HG02623 (cell line): Measurements from ENCODE around the gene CNTNAP2.

Experiments
- ATAC-seq: cut with Tn5 transposase; IDR thresholded peaks from one replicate; pipeline ENCODE4 v1.9.1; 2021; ENCODE audit warnings: moderate library complexity; ENCODE audit not compliant: unreplicated experiment

CNTNAP2 gene

DNA sequence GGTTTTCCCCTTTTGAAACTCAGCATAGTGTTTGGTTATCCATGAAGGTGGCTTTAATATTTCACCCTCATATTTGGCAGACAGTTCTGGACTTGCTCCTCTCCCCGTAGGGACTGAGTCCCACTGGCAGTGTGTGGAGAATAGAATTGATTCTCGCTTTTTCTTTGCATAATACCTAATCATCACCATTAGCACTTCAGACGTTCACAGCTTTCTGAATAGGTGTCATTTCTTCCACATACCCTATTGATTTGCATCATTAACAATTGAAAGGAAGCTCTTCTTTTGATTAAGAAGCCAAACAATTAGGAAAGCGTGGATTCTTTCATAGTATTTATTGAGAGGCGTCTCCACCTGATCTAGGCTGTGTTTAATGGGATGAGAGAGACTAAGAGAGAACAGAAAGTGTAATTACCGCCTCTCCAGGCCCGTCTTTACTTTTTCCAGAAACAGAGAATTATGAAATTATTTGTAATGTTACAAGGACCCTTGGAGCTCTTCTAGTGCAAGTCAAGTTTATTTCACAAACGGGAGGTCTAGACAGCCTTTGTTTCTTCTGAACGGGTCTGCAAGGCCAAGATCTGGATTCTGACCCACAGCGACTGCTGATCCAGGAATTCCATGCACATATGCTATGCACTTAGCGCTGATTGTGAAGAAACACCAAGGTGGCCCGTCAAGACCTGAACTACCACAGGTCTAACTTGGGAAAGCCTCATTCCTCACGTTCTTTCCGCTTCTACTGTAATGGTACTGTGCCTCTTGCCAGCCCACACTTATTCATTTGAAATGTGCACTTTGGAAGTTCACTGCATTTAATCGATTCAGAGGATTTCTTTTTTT lies 2224.1 kb downstream of the CNTNAP2 start:
- no peak for ATAC-seq

- no peak for ATAC-seq
These were observed 2227.8 kb downstream of the CNTNAP2 start for GRCh38 chr7:148344406-148344805.

GRCh38 chr7:148347981-148348380 lies 2231.4 kb downstream of the CNTNAP2 start:
- ATAC-seq: no peak

- ATAC-seq: no peak
These were observed 2231.9 kb downstream of the CNTNAP2 start for GRCh38 chr7:148348466-148348865.

DNA sequence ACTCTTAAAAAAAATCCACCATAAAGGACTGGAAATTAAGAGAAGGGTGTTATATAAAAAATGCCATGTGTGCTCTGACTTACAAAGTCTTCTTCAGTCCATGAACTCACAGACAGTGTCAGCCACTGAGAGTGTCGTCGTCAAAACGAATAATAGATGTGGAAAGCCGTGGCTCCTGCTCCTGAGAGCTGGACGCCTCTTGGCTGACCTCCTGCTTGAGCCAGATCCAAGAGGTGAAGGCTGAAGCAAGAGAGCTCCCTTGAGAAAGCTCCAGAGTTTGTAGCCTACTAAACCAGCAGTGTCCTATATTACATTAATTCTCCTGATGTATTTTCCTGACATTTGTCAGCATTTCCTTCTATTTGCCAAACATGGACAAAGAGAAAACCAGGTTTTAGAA lies 2239.7 kb downstream of the CNTNAP2 start:
- no peak for ATAC-seq

DNA sequence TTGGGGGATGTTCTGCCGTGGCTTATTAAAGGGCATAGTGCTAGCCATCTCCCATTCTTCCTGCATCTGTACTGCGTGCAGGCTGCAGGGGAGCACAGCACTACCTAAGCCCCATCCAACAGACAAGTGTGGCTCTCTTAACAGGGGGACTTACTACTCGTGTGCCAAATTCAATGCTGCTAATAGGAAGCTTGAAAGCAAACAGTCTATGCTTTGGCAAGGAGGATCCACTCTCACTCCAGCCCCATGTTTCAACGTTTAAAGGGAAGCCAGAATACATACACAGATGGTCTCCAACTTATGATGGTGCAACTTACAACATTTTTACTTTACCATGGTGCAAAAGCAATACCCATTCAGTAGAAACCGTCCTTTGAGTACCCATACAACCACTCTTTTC lies 2245.9 kb downstream of the CNTNAP2 start:
- ATAC-seq: no peak

DNA sequence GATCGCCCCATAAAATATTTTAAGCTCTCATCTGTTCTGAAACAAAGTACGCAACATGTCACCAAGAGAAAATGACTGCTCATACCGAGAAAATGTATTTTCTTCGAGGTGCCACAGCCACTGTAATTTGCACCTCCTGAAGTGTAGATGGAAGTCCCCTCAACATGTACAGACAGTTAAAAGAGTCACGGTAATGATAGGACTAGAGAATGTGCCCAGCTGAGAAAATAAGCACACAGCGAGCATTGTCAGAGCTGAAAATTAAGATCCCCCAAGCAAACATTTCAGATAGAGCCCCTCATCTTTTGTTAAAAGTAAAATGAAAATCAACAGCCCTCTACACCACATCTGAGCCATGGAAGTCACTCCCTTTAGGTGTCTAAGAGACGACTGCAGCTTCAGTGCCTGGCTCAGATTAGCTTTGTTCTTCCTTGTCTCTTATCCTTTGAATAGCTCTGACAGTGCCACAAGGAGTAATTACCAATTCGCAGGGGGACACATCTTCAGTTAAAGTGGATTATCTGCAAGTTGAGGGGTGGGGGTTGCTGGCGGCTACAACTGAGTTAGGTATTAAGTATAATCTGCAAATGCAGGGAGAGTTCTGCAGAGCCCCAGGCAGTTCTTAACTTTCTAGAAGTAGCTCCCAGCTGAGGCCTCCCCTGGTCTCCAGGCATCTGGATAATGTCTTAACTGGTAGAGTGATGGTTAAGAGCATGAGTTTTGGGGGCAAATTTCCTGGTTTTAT lies 2251.3 kb downstream of the CNTNAP2 start:
- ATAC-seq: no peak

DNA sequence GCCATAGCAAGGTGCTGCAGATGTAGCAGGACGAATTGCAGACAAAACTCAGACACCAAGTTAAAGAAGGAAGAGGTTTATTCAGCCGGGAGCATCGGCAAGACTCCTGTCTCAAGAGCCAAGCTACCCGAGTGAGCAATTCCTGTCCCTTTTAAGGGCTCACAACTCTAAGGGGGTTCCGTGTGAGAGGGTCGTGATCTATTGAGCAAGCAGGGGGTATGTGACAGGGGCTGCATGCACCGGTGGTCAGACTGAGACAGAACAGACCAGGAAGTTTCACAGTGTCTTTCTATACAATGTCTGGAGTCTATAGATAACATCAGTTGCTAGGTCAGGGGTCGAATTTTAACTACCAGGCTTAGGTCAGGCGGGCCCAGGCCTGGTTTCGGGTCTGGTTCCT lies 2252.0 kb downstream of the CNTNAP2 start:
- no peak for ATAC-seq

DNA sequence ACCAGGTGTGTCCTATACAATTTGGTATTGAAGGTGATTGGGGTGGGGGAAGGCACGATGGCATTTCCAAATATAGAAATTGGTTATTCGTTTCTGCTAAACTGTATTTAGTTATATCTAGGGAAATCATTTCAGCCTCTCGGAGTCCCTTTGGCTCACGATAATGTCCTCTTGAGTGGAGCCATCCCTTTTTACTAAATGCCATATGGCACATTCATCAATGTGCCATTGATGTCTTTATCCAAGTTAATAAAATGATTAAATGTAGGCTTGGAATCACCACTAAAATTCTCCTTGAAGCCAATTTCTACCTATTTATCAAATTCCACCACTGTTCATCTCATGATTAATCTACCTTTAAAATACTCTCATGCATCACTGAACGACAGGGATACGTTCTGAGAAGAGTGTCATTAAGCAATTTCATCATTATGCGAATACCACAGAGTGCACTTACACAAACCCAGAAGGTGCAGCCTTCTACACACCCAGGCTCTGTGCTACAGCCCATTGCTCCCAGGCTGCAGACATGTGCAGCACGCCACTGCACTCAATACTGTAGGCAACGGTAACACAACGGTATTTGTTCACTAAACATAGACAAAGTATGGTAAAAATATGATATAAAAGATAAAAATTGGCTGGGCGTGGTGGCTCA lies 2254.8 kb downstream of the CNTNAP2 start:
- ATAC-seq: no peak

GRCh38 chr7:148374396-148375259 lies 2258.0 kb downstream of the CNTNAP2 start:
- no peak for ATAC-seq

DNA sequence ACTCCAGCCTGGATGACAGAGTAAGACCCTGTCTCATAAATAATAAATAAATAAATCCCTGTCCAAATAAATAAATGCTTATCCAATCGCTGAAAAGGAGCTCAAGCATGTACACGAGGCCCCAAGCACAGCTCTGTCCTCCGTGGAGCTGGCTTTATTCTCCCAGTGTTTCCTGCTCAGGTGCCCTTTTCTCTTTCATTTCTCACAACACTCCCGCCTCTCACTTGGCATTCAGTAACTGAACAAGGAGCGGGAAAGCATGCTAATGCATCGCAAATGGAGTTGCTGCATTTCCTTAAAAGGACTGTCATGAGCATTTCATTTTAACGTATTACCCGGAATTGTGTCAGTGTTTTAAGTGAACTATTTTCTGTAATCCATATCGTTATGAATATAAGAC lies 2263.1 kb downstream of the CNTNAP2 start:
- ATAC-seq: no peak

DNA sequence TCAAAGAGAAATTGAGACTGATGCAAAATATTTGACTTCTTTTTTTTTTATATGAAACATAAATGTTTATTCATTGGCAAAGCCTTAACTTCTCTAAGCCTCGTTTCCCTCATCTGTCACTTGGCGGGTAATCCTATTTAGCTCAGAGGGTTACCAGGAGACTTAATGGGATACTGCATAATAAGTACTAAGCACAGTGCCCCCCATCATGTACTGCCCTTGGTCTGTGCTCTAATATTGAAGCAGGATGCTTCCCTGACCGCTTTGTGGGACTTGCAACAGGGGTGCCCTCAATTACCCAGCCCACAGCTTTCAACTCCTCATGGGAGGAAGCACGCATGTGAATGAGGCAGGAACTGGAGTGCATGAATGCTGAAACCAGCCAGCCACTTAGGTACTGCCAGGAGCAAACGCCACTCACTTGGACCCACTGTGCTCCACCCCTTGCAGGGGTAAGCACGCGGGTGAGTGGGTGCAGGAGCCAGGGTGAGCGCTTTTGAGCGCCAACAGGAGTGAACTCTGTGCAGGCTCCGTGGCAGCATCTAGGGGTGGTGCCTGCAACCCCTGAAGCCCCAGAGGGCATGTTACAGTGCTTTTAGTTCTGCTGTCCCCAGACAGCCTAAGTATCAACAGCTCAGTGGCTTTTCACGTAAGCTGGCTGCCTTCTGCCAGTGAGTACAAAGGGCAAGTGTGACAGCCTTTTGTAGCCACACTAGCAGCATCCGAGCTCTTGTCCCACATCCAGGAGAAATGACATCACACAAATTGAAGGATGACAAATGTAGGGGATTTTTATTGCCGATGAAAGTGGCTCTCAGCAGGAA lies 2264.2 kb downstream of the CNTNAP2 start:
- ATAC-seq: no peak

DNA sequence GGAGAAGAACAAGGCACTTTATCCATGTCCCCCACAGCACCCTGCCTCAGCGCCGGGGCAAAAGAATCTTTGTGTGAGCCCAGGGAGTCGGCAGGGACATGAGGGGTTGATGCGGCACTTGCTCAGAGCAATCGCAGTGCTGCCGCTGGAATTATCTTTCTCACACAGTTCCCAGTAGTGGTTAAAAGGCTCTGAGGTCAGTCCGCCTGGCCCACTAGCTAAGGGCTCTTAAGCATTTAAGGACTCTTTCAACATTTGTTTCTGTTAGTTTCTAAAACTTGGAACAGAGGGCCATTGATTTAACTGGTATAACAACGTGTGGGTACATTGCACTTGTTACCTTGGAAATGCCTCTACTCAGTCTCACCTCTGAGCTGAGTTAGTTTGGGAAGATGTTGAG lies 2266.0 kb downstream of the CNTNAP2 start:
- no peak for ATAC-seq

DNA sequence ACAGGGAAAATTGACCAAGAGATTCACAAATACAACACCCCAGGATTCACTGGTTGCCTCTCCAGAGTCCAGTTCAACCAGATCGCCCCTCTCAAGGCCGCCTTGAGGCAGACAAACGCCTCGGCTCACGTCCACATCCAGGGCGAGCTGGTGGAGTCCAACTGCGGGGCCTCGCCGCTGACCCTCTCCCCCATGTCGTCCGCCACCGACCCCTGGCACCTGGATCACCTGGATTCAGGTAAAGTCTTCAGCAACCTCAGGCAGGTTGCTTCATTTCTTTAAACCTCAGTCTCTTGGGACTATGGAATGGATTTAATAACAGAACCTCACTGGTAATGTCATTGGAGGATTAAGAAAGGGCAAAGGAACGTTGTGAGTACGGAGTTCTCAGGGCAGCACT lies 2267.1 kb downstream of the CNTNAP2 start:
- ATAC-seq: no peak

- no peak for ATAC-seq
These were observed 2268.5 kb downstream of the CNTNAP2 start for GRCh38 chr7:148385009-148385682.

DNA sequence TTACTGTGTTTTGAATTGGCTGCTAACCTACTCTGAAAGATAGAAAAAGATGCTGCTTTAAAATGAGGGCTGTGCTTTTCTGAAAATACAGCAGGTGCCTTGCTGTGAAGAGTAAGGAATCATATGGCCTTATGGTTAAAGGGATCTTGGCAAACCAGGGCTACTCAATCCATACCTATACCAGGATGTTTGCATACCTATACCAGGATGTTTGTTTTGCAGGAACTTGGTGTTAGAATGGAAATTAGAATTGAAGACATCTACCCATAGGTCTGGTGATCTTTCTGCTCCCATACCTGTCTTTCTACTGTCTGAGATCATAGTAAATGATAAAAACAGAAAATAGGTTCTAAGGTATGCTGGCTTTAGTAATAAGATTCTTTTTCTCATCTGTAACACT lies 2273.8 kb downstream of the CNTNAP2 start:
- no peak for ATAC-seq

DNA sequence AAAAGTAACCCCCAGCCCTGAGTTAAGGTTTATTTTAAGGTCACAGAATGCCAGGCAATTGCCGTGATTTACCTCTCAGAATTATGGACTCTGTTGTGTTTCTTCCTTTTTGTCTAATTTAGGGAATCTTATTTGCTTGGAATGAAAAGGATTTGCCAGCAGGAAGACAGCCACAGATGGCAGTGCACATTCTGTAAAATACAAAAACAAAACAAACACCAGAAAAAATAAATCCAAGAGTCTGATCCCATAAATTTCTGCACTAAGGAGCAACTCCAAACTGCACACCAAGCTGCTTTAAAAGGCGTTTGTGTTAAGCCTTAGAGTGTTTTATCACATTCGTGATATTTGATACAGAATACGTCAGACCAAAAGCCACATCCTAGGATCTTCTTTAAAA lies 2275.0 kb downstream of the CNTNAP2 start:
- no peak for ATAC-seq

DNA sequence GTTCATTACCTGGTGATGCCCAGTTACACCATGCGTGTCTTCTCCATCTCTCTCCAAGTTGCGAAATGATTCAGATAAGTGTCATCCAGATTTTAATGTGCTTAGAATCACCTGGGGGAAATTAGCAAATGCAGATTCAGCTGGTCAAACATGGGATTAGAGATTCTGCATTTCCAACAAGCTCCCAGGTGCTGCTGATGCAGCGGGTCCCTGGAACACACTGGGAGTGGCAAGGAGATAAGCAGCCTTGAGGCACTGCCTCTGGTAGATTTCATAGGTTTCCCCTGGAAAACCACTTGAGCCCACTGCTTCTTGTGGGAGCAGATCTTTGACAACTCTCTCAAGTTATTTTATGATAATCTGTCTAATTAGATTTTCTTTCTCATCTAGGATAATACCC lies 2278.0 kb downstream of the CNTNAP2 start:
- no peak for ATAC-seq

- ATAC-seq: no peak
These were observed 2278.8 kb downstream of the CNTNAP2 start for GRCh38 chr7:148395352-148395811.
